GM12878 (cell line): ENCODE results near the gene RPL36. TPM values are rescaled to one million over a fixed set of nuclear protein-coding genes. Genes with fewer than 3 reads are reported as not detected.

Source experiments
- ATAC-seq: fragments of 200-7000 bp; cut with Tn5 transposase; 3 replicates; pipeline ENCODE4 v1.9.1; 2020; ENCODE audit warnings: mild to moderate bottlenecking, moderate library complexity
- BruUV-seq: library from RNA; stranded (reverse); fragments of 400-500 nt; replicated peaks from 2 replicates; lab custom pipeline; 2021; lab: Mats Ljungman, UMichigan
- CTCF ChIA-PET: fragments of 300-600 bp; sonication (Branson Sonifier 250); formaldehyde crosslinking; extraction: SDS; loops from one replicate; lab custom pipeline; 2021; ENCODE audit warnings: inconsistent platforms; lab: Yijun Ruan, JAX
- POLR2A ChIA-PET: fragments of 350-600 bp; formaldehyde crosslinking; extraction: SDS; loops from one replicate; lab custom pipeline; 2021; ENCODE audit warnings: inconsistent platforms; lab: Charles Lee
- RAD21 ChIA-PET: fragments of 300-600 bp; sonication (Branson Sonifier 250); formaldehyde crosslinking; loops from one replicate; lab custom pipeline; 2023; ENCODE audit warnings: antibody characterized with exemption; ENCODE audit not compliant: unreplicated experiment; lab: Charles Lee
- SMC1A ChIA-PET: fragments of 300-600 bp; sonication (Branson Sonifier 250); formaldehyde crosslinking; loops from one replicate; lab custom pipeline; 2023; ENCODE audit not compliant: unreplicated experiment, uncharacterized antibody; lab: Charles Lee
- DNase-seq: peaks from one replicate; pipeline ENCODE4 v3.0.0-alpha.2; 2011; ENCODE audit warnings: low read depth, low spot score
- FAIRE-seq: peaks from 3 replicates; lab custom pipeline; 2011; peaks lifted over from hg19 to GRCh38; lab: Jason Lieb, UNC
- H2AFZ ChIP-seq: 2 replicates; pipeline ENCODE4 v1.6.0; 2011; ENCODE audit warnings: low read depth, low read length, control low read depth; ENCODE audit not compliant: control insufficient read depth
- H3K27ac ChIP-seq: 2 replicates; pipeline ENCODE4 v1.5.1; 2011; ENCODE audit warnings: control low read depth; ENCODE audit not compliant: control insufficient read depth, insufficient read depth
- H3K27me3 ChIP-seq, 2 experiments: replicated peaks in 1 of 2; 2 replicates each; pipeline versions ENCODE4 v1.6.0 to v1.6.1; 2011; ENCODE audit warnings: low read length in 1 of 2; ENCODE audit not compliant: control insufficient read depth in 2 of 2, insufficient read depth in 2 of 2
- H3K36me3 ChIP-seq, 2 experiments: 2 replicates each; pipeline ENCODE4 v1.5.1; 2011; ENCODE audit warnings: low read length in 1 of 2; ENCODE audit not compliant: control insufficient read depth in 2 of 2, insufficient read depth in 2 of 2
- H3K4me1 ChIP-seq: 2 replicates; pipeline ENCODE4 v1.6.1; 2011; ENCODE audit warnings: mild to moderate bottlenecking, low read length, moderate library complexity, mixed read lengths; ENCODE audit not compliant: control insufficient read depth, insufficient read depth
- H3K4me2 ChIP-seq: 2 replicates; pipeline ENCODE4 v1.6.0; 2011; ENCODE audit warnings: control low read depth; ENCODE audit not compliant: control insufficient read depth, insufficient read depth
- H3K4me3 ChIP-seq: fragments of 200-600 bp; sonication (generic); 2 replicates; pipeline ENCODE4 v1.5.1; 2016
- H3K79me2 ChIP-seq: 2 replicates; pipeline ENCODE4 v1.6.0; 2011; ENCODE audit warnings: low read length; ENCODE audit not compliant: control insufficient read depth, insufficient read depth
- H3K9ac ChIP-seq: 2 replicates; pipeline ENCODE4 v1.8.0; 2011; ENCODE audit warnings: low read length, control low read depth, mixed read lengths; ENCODE audit not compliant: control insufficient read depth, insufficient read depth
- H3K9me3 ChIP-seq: replicated peaks from 3 replicates; pipeline ENCODE4 v1.5.1; 2011; ENCODE audit warnings: mild to moderate bottlenecking, low read length; ENCODE audit not compliant: control insufficient read depth, insufficient read depth
- H4K20me1 ChIP-seq: 2 replicates; pipeline ENCODE4 v1.6.0; 2011; ENCODE audit not compliant: control insufficient read depth, insufficient read depth
- ATF2 ChIP-seq: IDR thresholded peaks from 2 replicates; pipeline ENCODE4 v1.6.1; 2012; ENCODE audit warnings: low read length, inconsistent platforms
- CHD1 ChIP-seq: IDR thresholded peaks from 2 replicates; pipeline ENCODE4 v1.6.1; 2012; ENCODE audit warnings: low read depth, low read length, improper control_type of control experiment
- DPF2 ChIP-seq: fragments of 450-650 bp; IDR thresholded peaks from 2 replicates; pipeline ENCODE4 v1.6.1; 2017; ENCODE audit warnings: mild to moderate bottlenecking
- ETV6 ChIP-seq, 2 experiments: fragments of 450-650 bp in 1 of 2; IDR thresholded peaks in 1 of 2; conservative IDR thresholded peaks in 1 of 2; 2 replicates each; pipeline ENCODE4 v1.6.1; 2014; ENCODE audit warnings: antibody characterized with exemption in 1 of 2, borderline replicate concordance in 1 of 2, low read depth in 1 of 2, mild to moderate bottlenecking in 1 of 2, moderate library complexity in 1 of 2
- GABPA ChIP-seq: IDR thresholded peaks from 2 replicates; pipeline ENCODE4 v1.6.1; 2014; ENCODE audit warnings: antibody characterized with exemption, low read depth, mild to moderate bottlenecking, inconsistent platforms
- IKZF1 ChIP-seq: fragments of 450-650 bp; conservative IDR thresholded peaks from 2 replicates; pipeline ENCODE4 v1.6.1; 2017; ENCODE audit warnings: antibody characterized with exemption, mild to moderate bottlenecking
- IKZF2 ChIP-seq, 2 experiments: fragments of 450-650 bp; IDR thresholded peaks; 2 replicates each; pipeline ENCODE4 v1.6.1; 2017; ENCODE audit warnings: mild to moderate bottlenecking in 2 of 2, moderate library complexity in 2 of 2
- KDM1A ChIP-seq: fragments of 200-600 bp; sonication (generic); IDR thresholded peaks from 2 replicates; pipeline ENCODE4 v1.6.1; 2016; ENCODE audit warnings: borderline replicate concordance
- MYC ChIP-seq: IDR thresholded peaks from 2 replicates; pipeline ENCODE4 v1.6.1; 2011; ENCODE audit warnings: mild to moderate bottlenecking, low read length, moderate library complexity, inconsistent platforms; ENCODE audit not compliant: insufficient read depth, insufficient replicate concordance, insufficient read length, severe bottlenecking
- NFXL1 ChIP-seq: fragments of 450-650 bp; IDR thresholded peaks from 2 replicates; pipeline ENCODE4 v1.6.1; 2017; ENCODE audit warnings: antibody characterized with exemption, mild to moderate bottlenecking, borderline replicate concordance
- PAX5 ChIP-seq: IDR thresholded peaks from 2 replicates; pipeline ENCODE4 v1.6.1; 2011; ENCODE audit warnings: low read depth, low read length, borderline replicate concordance
- RAD51 ChIP-seq: fragments of 450-650 bp; IDR thresholded peaks from 2 replicates; pipeline ENCODE4 v1.6.1; 2016; ENCODE audit warnings: moderate library complexity, mild to moderate bottlenecking, inconsistent platforms
- RBBP5 ChIP-seq: fragments of 200-600 bp; sonication (generic); conservative IDR thresholded peaks from 2 replicates; pipeline ENCODE4 v1.6.1; 2016
- SUPT20H ChIP-seq: IDR thresholded peaks from 2 replicates; pipeline ENCODE4 v1.6.1; 2011; ENCODE audit warnings: low read depth, mild to moderate bottlenecking, low read length, moderate library complexity, borderline replicate concordance; ENCODE audit not compliant: control insufficient read depth
- TAF1 ChIP-seq: IDR thresholded peaks from 2 replicates; pipeline ENCODE4 v1.6.1; 2011; ENCODE audit warnings: mild to moderate bottlenecking, low read depth, low read length, borderline replicate concordance
- USF1 ChIP-seq: IDR thresholded peaks from 2 replicates; pipeline ENCODE4 v1.6.1; 2011; ENCODE audit warnings: borderline replicate concordance, low read depth, mild to moderate bottlenecking, moderate library complexity, mixed read lengths, low read length; ENCODE audit not compliant: insufficient read depth; ENCODE audit errors: extremely low read length
- YBX1 ChIP-seq: fragments of 450-650 bp; IDR thresholded peaks from 2 replicates; pipeline ENCODE4 v1.6.1; 2016; ENCODE audit warnings: antibody characterized with exemption
- ZBED1 ChIP-seq: IDR thresholded peaks from 2 replicates; pipeline ENCODE4 v1.6.1; 2016; ENCODE audit warnings: borderline replicate concordance
- ZNF217 ChIP-seq: fragments of 450-650 bp; IDR thresholded peaks from 2 replicates; pipeline ENCODE4 v1.6.1; 2017; ENCODE audit warnings: antibody characterized with exemption, mild to moderate bottlenecking
- WGBS: methylation state at CpG from one replicate; pipeline ENCODE4 v1.1.6; 2016; ENCODE audit warnings: low lambda C conversion rate; ENCODE audit not compliant: insufficient replicate concordance, insufficient coverage; ENCODE audit errors: missing lambda C conversion rate; 5-methylcytosine and 5-hydroxymethylcytosine counted together
- in situ Hi-C: fragments of 300-500 bp; cut with MboI; formaldehyde crosslinking; loops from 9 replicates; pipeline ENCODE4 v1.14.3; 2018; ENCODE audit warnings: mixed read lengths
- intact Hi-C: fragments of 100-400 bp; cut with micrococcal nuclease; formaldehyde crosslinking; loops from one replicate; pipeline ENCODE4 v1.14.2; 2022; ENCODE audit not compliant: unreplicated experiment
- polyA plus RNA-seq, 11 experiments: library from polyadenylated mRNA; depleted of rRNA in 4 of 11; unstranded in 6 of 11; stranded (reverse) in 5 of 11; fragments of >200 nt; fragmentation: Nextera tagmentation in 4 of 11; fragmentation: Illumina TruSeq in 1 of 11; extraction: Ambion mirVana in 4 of 11; extraction: Trizol in 1 of 11; gene quantifications; 1 replicate in 1 of 11; 2 replicates in 10 of 11; pipeline versions ENCODE4 v1.2.1 to v1.2.3, GENCODE V29; 2011 to 2016; ENCODE audit warnings: inconsistent platforms in 2 of 11, missing spikeins in 2 of 11, low read depth in 1 of 11
- total RNA-seq, 4 experiments: library from RNA; depleted of rRNA in 3 of 4; stranded (reverse); fragments of >200 nt in 3 of 4; fragmentation: Illumina TruSeq in 1 of 4; extraction: Trizol in 1 of 4; gene quantifications; 2 replicates each; pipeline versions ENCODE4 v1.2.1 to v1.2.3, GENCODE V29; 2013 to 2021
- TF ChIP-seq, protein P1 (sequence below): IDR thresholded peaks from 2 replicates; pipeline ENCODE4 v1.6.1; 2012; ENCODE audit warnings: low read depth, low read length, improper control_type of control experiment

RPL36 gene
- total and polyA plus RNA-seq, 10 of the 15 experiments (the other 5 are each of a cell fraction or from before 2014, with no cell fraction given) = 374 to 4,942 (median 2,053) TPM

GRCh38 chr19:5687360-5688198 is 2.5 kb upstream of the RPL36 start:
- POLR2A ChIA-PET = interaction anchor here (0.7 to 2.1 kb wide), 5 partner anchors 21 to 64 kb away, joined by 3 to 11 read pairs (median 5); partner anchors contain the start of genes CATSPERD, LONP1, SAFB and SAFB2
- no TSS peak for BruUV-seq
- RAD21 ChIA-PET = interaction anchor here (1.0 to 2.1 kb wide), 4 partner anchors 33 to 140 kb away, joined by 3 to 12 read pairs (median 4); partner anchors contain the start of genes CATSPERD, LONP1, SAFB and SAFB2
- Histone ChIP-seq H4K20me1 (no peaks in the 10 kb centered on the region; the same call in 1 of the 2 replicates), H3K9me3 (no peaks in the 10 kb centered on the region; the same call in 2 of the 3 replicates), H3K4me3 (no peak overlapping the region), H3K4me2 (peak overlapping the region; percentile 63), H2AFZ (peak overlapping the region; percentile 56), H3K27ac (no peak overlapping the region), H3K4me1 (peaks cover 3% of the 10 kb centered on the region; the same call in 1 of the 2 replicates), H3K79me2 (peaks cover 28% of the 10 kb centered on the region), H3K36me3 (peaks cover under 1 to 11% of the 10 kb centered on the region in 2 experiments; a peak in 2 of 4 replicates), H3K27me3 (no peaks in the 10 kb centered on the region), H3K9ac (no peak overlapping the region)
- SMC1A ChIA-PET = interaction anchor here (1.0 to 1.2 kb wide), 3 partner anchors 11 to 65 kb away, joined by 4 to 5 read pairs (median 4); partner anchors contain the start of genes CATSPERD, SAFB and SAFB2
- in situ Hi-C loops = loop anchor here (10.0 kb wide), 1 partner anchor 1443 kb away; the partner anchor contains the start of gene YJU2
- ATAC-seq (no peak), DNase-seq (no peak), FAIRE-seq (no peak)
- intact Hi-C loops = loop anchor here (5.0 kb wide), 1 partner anchor 65 kb away; the partner anchor contains the start of genes SAFB and SAFB2
- CTCF ChIA-PET = interaction anchor here (0.6 to 2.9 kb wide), 17 partner anchors 11 to 556 kb away, joined by 3 to 21 read pairs (median 4); partner anchors contain the start of genes CATSPERD, LONP1, SAFB and SAFB2
- whole genome bisulfite sequencing = 65% methylated on average over 54 of the region's 76 CpGs
- peak; percentile 47; the same call in 1 of the 2 replicates for TF ChIP-seq ZNF217
- no peak for TF ChIP-seq ETV6 (conservative IDR thresholded peaks at IDR 0.05 in 1 of 2, IDR thresholded peaks at IDR 0.05 in 1 of 2; ENCODE audit: borderline replicate concordance in 1 of 2, low read depth in 1 of 2)
- TF ChIP-seq NFXL1 = no peak
- no peak for TF ChIP-seq RAD51
- no peak for TF ChIP-seq USF1
- no peak for TF ChIP-seq ZBED1
- TF ChIP-seq DPF2 = peak; percentile 33; the same call in 1 of the 2 replicates
- no peak for TF ChIP-seq IKZF2 (IDR thresholded peaks at IDR 0.05)
- TF ChIP-seq CHD1 = no peak
- TF ChIP-seq PAX5 = no peak; the same call in 1 of the 2 replicates
- TF ChIP-seq RBBP5 = no peak
- TF ChIP-seq KDM1A = no peak
- no peak for TF ChIP-seq MYC
- TF ChIP-seq SUPT20H = no peak
- no peak for TF ChIP-seq GABPA
- TF ChIP-seq TAF1 = no peak
- TF ChIP-seq, protein P1, sequence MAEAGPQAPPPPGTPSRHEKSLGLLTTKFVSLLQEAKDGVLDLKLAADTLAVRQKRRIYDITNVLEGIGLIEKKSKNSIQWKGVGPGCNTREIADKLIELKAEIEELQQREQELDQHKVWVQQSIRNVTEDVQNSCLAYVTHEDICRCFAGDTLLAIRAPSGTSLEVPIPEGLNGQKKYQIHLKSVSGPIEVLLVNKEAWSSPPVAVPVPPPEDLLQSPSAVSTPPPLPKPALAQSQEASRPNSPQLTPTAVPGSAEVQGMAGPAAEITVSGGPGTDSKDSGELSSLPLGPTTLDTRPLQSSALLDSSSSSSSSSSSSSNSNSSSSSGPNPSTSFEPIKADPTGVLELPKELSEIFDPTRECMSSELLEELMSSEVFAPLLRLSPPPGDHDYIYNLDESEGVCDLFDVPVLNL = no peak
- no peak for TF ChIP-seq YBX1
- no peak for TF ChIP-seq ATF2
- peak; percentile 71 for TF ChIP-seq IKZF1
